Smooth muscle cell (in vitro differentiated cells): ENCODE results near the gene RFX3. TPM values are rescaled to one million over a fixed set of nuclear protein-coding genes. Genes with fewer than 3 reads are reported as not detected.

Experiments
- DNase-seq: peaks from one replicate; lab custom pipeline; 2025; ENCODE audit not compliant: unreplicated experiment; lab: John Stamatoyannopoulos, UW
- H2AFZ ChIP-seq: fragments of 200-600 bp; sonication (generic); 2 replicates; pipeline ENCODE4 v1.6.0; 2016; ENCODE audit warnings: antibody characterized with exemption, low read depth, mild to moderate bottlenecking
- H3F3A ChIP-seq: fragments of 200-600 bp; sonication (generic); 2 replicates; pipeline ENCODE4 v1.6.0; 2017; ENCODE audit warnings: antibody characterized with exemption, low read depth
- H3K27ac ChIP-seq: fragments of 200-600 bp; sonication (generic); 2 replicates; pipeline ENCODE4 v1.5.1; 2016; ENCODE audit warnings: low read depth, mild to moderate bottlenecking
- H3K27me3 ChIP-seq: fragments of 200-600 bp; sonication (generic); 2 replicates; pipeline ENCODE4 v1.6.1; 2016; ENCODE audit warnings: low read depth, mild to moderate bottlenecking
- H3K36me3 ChIP-seq: fragments of 200-600 bp; sonication (generic); 2 replicates; pipeline ENCODE4 v1.5.1; 2016; ENCODE audit warnings: low read depth
- H3K4me1 ChIP-seq: fragments of 200-600 bp; sonication (generic); 2 replicates; pipeline ENCODE4 v1.5.1; 2016; ENCODE audit warnings: low read depth
- H3K4me2 ChIP-seq: fragments of 200-600 bp; sonication (generic); 2 replicates; pipeline ENCODE4 v1.6.0; 2016; ENCODE audit warnings: mild to moderate bottlenecking
- H3K4me3 ChIP-seq: fragments of 200-600 bp; sonication (generic); 2 replicates; pipeline ENCODE4 v1.5.1; 2016; ENCODE audit warnings: mild to moderate bottlenecking
- H3K79me2 ChIP-seq: fragments of 200-600 bp; sonication (generic); 2 replicates; pipeline ENCODE4 v1.6.0; 2016; ENCODE audit warnings: low read depth, mild to moderate bottlenecking
- H3K9ac ChIP-seq: fragments of 200-600 bp; sonication (generic); 2 replicates; pipeline ENCODE4 v1.6.0; 2016; ENCODE audit warnings: low read depth
- H3K9me3 ChIP-seq: fragments of 200-600 bp; sonication (generic); replicated peaks from 2 replicates; pipeline ENCODE4 v1.5.1; 2016; ENCODE audit warnings: low read depth
- H4K20me1 ChIP-seq: fragments of 200-600 bp; sonication (generic); 2 replicates; pipeline ENCODE4 v1.6.0; 2016; ENCODE audit warnings: low read depth
- CTCF ChIP-seq: fragments of 200-600 bp; sonication (generic); IDR thresholded peaks from 2 replicates; pipeline ENCODE4 v1.5.1; 2017; ENCODE audit warnings: borderline replicate concordance, mild to moderate bottlenecking, antibody characterized with exemption; ENCODE audit not compliant: insufficient read depth, poor library complexity, severe bottlenecking
- whole genome bisulfite sequencing: methylation state at CpG from one replicate; pipeline ENCODE4 v1.1.7; 2016; ENCODE audit warnings: low lambda C conversion rate; 5-methylcytosine and 5-hydroxymethylcytosine counted together
- polyA plus RNA-seq: library from polyadenylated mRNA; unstranded; fragments of >200 nt; fragmentation: Nextera tagmentation; extraction: Ambion mirVana; gene quantifications from 2 replicates; pipeline ENCODE4 v1.2.1, GENCODE V29; 2016
- total RNA-seq: library from RNA; depleted of rRNA; stranded (reverse); fragments of >200 nt; gene quantifications from 2 replicates; pipeline ENCODE4 v1.2.3, GENCODE V29; 2014

The RFX3 gene
- total and polyA plus RNA-seq, 2 experiments from 2014 or later = 4.4 to 14.1 TPM

DNA sequence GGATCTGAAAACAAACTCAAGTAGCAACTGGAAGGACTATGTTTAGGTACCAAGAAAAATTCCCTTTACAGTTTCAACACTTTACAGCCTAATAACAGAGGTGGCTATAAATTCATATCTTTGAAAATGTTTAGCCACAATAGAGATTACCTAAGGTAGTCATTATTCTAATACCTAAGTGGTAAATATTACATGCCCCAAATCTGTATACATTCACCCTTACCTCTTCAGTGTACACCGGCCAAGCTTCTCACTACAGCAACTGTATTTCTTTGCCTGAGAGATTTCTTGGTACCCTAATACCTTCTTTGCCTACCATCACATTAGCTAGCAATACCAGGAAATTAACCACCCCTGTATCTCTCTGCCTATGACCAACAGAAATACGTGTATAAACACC lies 154.0 kb downstream of the RFX3 start:
- no peaks in the 10 kb centered on the region for H3F3A ChIP-seq
- peaks cover 20% of the 10 kb centered on the region for H3K79me2 ChIP-seq
- no peaks in the 10 kb centered on the region for H3K9me3 ChIP-seq
- no peak overlapping the region for H3K27ac ChIP-seq
- H2AFZ ChIP-seq = no peak overlapping the region
- peaks cover 13% of the 10 kb centered on the region for H3K4me1 ChIP-seq
- no peak overlapping the region for H3K4me2 ChIP-seq
- H3K36me3 ChIP-seq = no peaks in the 10 kb centered on the region
- H3K27me3 ChIP-seq = no peaks in the 10 kb centered on the region
- TF ChIP-seq CTCF = no peak
- 98% methylated on average over 2 of the region's 2 CpGs for WGBS
- DNase-seq = no peak
- no peak overlapping the region for H3K4me3 ChIP-seq
- no peak overlapping the region for H3K9ac ChIP-seq
- no peaks in the 10 kb centered on the region for H4K20me1 ChIP-seq

DNA sequence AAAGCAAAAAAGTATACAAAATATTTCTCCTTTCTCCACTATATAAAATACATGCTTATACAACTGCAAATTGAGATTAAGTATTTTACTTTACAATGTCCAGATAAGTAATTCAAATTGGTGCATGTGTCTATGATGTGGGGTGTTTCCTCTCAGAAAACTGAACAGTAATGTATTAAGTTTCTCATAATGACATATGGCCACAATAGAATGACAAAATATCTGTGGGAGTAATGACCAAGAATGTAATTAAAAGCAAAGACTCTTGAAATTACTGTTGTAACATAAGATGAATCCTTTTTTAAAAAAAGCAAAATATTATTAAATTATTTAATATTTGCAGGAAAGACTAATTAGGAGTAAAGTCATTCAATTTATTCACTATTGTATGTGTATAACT lies 155.1 kb downstream of the RFX3 start:
- Histone ChIP-seq H3K27me3 (no peaks in the 10 kb centered on the region), H3K4me1 (peaks cover 15% of the 10 kb centered on the region), H3K9ac (no peak overlapping the region), H4K20me1 (no peaks in the 10 kb centered on the region), H3K27ac (no peak overlapping the region), H2AFZ (no peak overlapping the region), H3K79me2 (peaks cover 18% of the 10 kb centered on the region), H3K4me3 (no peak overlapping the region), H3F3A (no peaks in the 10 kb centered on the region), H3K4me2 (no peak overlapping the region), H3K36me3 (no peaks in the 10 kb centered on the region), H3K9me3 (no peaks in the 10 kb centered on the region)
- DNase-seq = no peak
- TF ChIP-seq CTCF = no peak

- H4K20me1 ChIP-seq = no peaks in the 10 kb centered on the region
- TF ChIP-seq CTCF = no peak
- no peak for DNase-seq
Observed at GRCh38 chr9:3367185-3367584, 158.6 kb downstream of the RFX3 start.

DNA sequence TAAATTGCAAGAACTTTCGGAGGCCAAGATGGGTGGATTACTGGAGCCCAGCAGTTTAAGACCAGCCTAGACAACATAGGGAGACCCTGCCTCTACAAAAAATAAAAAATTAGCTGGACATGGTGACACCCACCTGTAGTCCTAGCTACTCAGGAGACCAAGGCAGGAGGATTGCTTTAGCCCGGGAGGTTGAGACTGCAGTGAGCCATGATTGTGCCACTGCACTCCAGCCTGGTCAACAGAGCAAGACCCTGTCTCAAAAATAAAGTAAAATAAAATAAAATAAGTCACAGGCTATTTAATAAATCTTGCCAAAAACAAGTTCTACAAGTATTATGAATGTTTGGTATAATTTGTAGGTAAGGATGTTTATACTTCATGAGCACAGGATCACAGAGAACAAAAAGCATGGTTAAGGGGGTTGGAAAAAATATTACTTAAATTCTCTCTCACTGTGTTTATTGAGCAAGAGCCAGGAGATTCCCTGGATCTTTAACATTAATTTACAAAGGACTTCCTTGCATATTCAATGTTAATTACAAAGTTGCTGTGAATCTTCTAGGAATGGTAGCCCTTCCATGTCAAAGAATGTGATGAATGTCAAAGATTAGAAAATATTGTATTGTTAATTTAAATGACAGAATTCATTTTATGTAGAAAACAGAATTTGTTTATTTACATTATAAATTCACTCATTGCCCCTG lies 164.0 kb downstream of the RFX3 start:
- Histone ChIP-seq H3K4me2 (no peak overlapping the region), H3K27me3 (no peaks in the 10 kb centered on the region), H2AFZ (no peak overlapping the region), H3K9ac (no peak overlapping the region), H3K79me2 (no peaks in the 10 kb centered on the region), H3F3A (no peaks in the 10 kb centered on the region), H3K4me1 (peaks cover 2% of the 10 kb centered on the region), H4K20me1 (no peaks in the 10 kb centered on the region), H3K9me3 (no peaks in the 10 kb centered on the region), H3K27ac (no peak overlapping the region), H3K4me3 (no peak overlapping the region), H3K36me3 (no peaks in the 10 kb centered on the region)
- WGBS = 90% methylated on average over 2 of the region's 2 CpGs
- TF ChIP-seq CTCF = no peak
- DNase-seq = no peak

More at GRCh38 chr9:3367185-3367584, 158.6 kb downstream of the RFX3 start:
- H3K9me3 ChIP-seq = no peaks in the 10 kb centered on the region
- WGBS = 94% methylated on average over 2 of the region's 2 CpGs
- no peak overlapping the region for H3K4me2 ChIP-seq
- no peak overlapping the region for H2AFZ ChIP-seq
- H3K79me2 ChIP-seq = peaks cover 4% of the 10 kb centered on the region
- H3K27me3 ChIP-seq = no peaks in the 10 kb centered on the region
- peaks cover 15% of the 10 kb centered on the region for H3K4me1 ChIP-seq
- H3F3A ChIP-seq = no peaks in the 10 kb centered on the region
- H3K36me3 ChIP-seq = no peaks in the 10 kb centered on the region
- no peak overlapping the region for H3K4me3 ChIP-seq
- H3K27ac ChIP-seq = no peak overlapping the region
- no peak overlapping the region for H3K9ac ChIP-seq
